ENCODE results near the gene PET100.

Gene PET100

GRCh38 chr19:7650148-7650547 lies 20.6 kb downstream of the PET100 start:
- DNase-seq (ENCODE audit: low spot score), result no peak

GRCh38 chr19:7652061-7652641 lies 22.6 kb downstream of the PET100 start:
- peak; percentile 81 for DNase-seq (ENCODE audit: low spot score)

GRCh38 chr19:7654401-7654800 lies 24.8 kb downstream of the PET100 start:
- no peak for DNase-seq (ENCODE audit: low spot score)

- DNase-seq (ENCODE audit: low spot score), result no peak
These were observed 26.0 kb downstream of the PET100 start for GRCh38 chr19:7655581-7655980.

- no peak for DNase-seq (ENCODE audit: low spot score)
These were observed 27.6 kb downstream of the PET100 start for GRCh38 chr19:7657131-7657751.

GRCh38 chr19:7658219-7658686 lies 28.7 kb downstream of the PET100 start:
- peak; percentile 93 for DNase-seq (ENCODE audit: low spot score)

GRCh38 chr19:7661744-7662538 lies 32.3 kb downstream of the PET100 start:
- DNase-seq (ENCODE audit: low spot score), result no peak

- no peak for DNase-seq (ENCODE audit: low spot score)
These were observed 33.1 kb downstream of the PET100 start for GRCh38 chr19:7662657-7663056.

GRCh38 chr19:7663706-7664105 lies 34.1 kb downstream of the PET100 start:
- no peak for DNase-seq (ENCODE audit: low spot score)

- DNase-seq (ENCODE audit: low spot score), result no peak
These were observed 35.5 kb downstream of the PET100 start for GRCh38 chr19:7665076-7665475.

GRCh38 chr19:7668842-7669241 lies 39.2 kb downstream of the PET100 start, which contains the start of gene RETN:
Gene RETN, plus strand, starts transcription at chr19:7669049. Its CDS starts 278 bp downstream, at chr19:7669327.
- no peak for DNase-seq (ENCODE audit: low spot score)

- DNase-seq (ENCODE audit: low spot score), result no peak
These were observed 40.0 kb downstream of the PET100 start for GRCh38 chr19:7669641-7670040.

GRCh38 chr19:7670150-7670783 lies 40.7 kb downstream of the PET100 start:
- no peak for DNase-seq (ENCODE audit: low spot score)

GRCh38 chr19:7670790-7671189 lies 41.2 kb downstream of the PET100 start:
- DNase-seq (ENCODE audit: low spot score), result no peak

GRCh38 chr19:7672522-7672921 lies 42.9 kb downstream of the PET100 start:
- DNase-seq (ENCODE audit: low spot score), result no peak

GRCh38 chr19:7674010-7675005 lies 44.7 kb downstream of the PET100 start:
- DNase-seq (ENCODE audit: low spot score), result peak; percentile 82

GRCh38 chr19:7676376-7676775 lies 46.8 kb downstream of the PET100 start:
- DNase-seq (ENCODE audit: low spot score), result no peak

- no peak for DNase-seq (ENCODE audit: low spot score)
These were observed 47.3 kb downstream of the PET100 start, which contains the start of gene MCEMP1 for GRCh38 chr19:7676854-7677253. Gene MCEMP1, plus strand, starts transcription at chr19:7677090. Its CDS starts 31 bp downstream, at chr19:7677121.

GRCh38 chr19:7677669-7678311 lies 48.2 kb downstream of the PET100 start:
- no peak for DNase-seq (ENCODE audit: low spot score)

- DNase-seq (ENCODE audit: low spot score), result peak; percentile 70
These were observed 49.6 kb downstream of the PET100 start for GRCh38 chr19:7678971-7679751.
